Measurements from ENCODE around the gene SEMA7A.

DNA sequence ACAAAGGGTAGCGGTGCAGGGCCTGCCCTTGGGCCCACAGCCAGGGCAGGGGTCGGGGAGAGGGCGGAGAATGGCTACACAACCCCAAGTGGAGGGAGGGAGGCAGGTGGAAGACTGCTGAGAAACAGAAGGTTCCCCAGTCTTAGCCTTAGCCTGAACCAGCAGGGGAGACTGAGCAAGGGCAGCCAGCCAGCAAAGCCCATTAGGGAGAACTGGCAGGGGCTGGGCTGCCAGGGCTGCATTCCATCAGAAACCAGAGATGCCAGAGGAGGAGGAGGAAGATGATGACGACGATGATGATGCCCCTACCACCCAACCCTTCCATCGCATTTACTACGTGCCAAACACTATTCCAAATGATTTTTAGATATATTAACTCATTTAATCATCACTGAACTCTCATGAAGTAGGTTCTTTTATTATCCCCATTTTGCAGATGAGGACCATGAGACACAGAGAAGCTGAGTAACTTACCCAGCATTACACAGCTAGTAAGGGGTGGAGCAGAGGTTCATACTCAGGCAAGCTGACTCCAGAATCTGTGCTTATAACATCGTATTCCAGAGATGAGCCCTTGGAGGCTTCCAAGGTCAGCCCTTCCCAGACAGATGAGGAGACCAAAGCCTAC is 8.7 kb downstream of the SEMA7A start:
- TF ChIP-seq, protein P1, sequence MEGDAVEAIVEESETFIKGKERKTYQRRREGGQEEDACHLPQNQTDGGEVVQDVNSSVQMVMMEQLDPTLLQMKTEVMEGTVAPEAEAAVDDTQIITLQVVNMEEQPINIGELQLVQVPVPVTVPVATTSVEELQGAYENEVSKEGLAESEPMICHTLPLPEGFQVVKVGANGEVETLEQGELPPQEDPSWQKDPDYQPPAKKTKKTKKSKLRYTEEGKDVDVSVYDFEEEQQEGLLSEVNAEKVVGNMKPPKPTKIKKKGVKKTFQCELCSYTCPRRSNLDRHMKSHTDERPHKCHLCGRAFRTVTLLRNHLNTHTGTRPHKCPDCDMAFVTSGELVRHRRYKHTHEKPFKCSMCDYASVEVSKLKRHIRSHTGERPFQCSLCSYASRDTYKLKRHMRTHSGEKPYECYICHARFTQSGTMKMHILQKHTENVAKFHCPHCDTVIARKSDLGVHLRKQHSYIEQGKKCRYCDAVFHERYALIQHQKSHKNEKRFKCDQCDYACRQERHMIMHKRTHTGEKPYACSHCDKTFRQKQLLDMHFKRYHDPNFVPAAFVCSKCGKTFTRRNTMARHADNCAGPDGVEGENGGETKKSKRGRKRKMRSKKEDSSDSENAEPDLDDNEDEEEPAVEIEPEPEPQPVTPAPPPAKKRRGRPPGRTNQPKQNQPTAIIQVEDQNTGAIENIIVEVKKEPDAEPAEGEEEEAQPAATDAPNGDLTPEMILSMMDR (IDR thresholded peaks at IDR 0.05; ENCODE audit: low read length): no peak
- no peak for TF ChIP-seq EZH2 (IDR thresholded peaks at IDR 0.05; ENCODE audit: borderline replicate concordance, low read length)
